A673 (cell line): ENCODE measurements around the gene ZNF746. TPM values are rescaled to one million over a fixed set of nuclear protein-coding genes. Genes with fewer than 3 reads are reported as not detected.

Experiments
- BruUV-seq: library from RNA; stranded (reverse); fragments of 400-500 nt; replicated peaks from 2 replicates; lab custom pipeline; 2021; lab: Mats Ljungman, UMichigan
- CTCF ChIA-PET: fragments of 300-600 bp; sonication (Branson Sonifier 250); formaldehyde crosslinking; loops from one replicate; lab custom pipeline; 2022; ENCODE audit warnings: antibody characterized with exemption; lab: Charles Lee
- POLR2A ChIA-PET: fragments of 300-600 bp; sonication (Branson Sonifier 250); formaldehyde crosslinking; loops from one replicate; lab custom pipeline; 2022; ENCODE audit warnings: antibody characterized with exemption; ENCODE audit not compliant: low non-redundant PET; lab: Charles Lee
- DNase-seq: peaks from one replicate; pipeline ENCODE4 v3.0.0-alpha.2; 2015; ENCODE audit warnings: low spot score
- H3K27ac ChIP-seq: fragments of 200-600 bp; sonication (generic); 2 replicates; pipeline ENCODE4 v1.5.1; 2016; ENCODE audit warnings: mixed run types, low read depth, mild to moderate bottlenecking, mixed read lengths, antibody characterized with exemption, low read length; ENCODE audit not compliant: poor library complexity, severe bottlenecking
- H3K27me3 ChIP-seq: fragments of 200-600 bp; sonication (generic); replicated peaks from 2 replicates; pipeline ENCODE4 v1.6.1; 2017; ENCODE audit warnings: mixed run types, low read depth, mild to moderate bottlenecking, mixed read lengths, antibody characterized with exemption, low read length; ENCODE audit not compliant: insufficient read depth, poor library complexity
- H3K36me3 ChIP-seq: fragments of 200-600 bp; sonication (generic); 2 replicates; pipeline ENCODE4 v1.6.1; 2016; ENCODE audit warnings: mixed run types, mild to moderate bottlenecking, mixed read lengths, antibody characterized with exemption, low read length; ENCODE audit not compliant: insufficient read depth, poor library complexity, severe bottlenecking
- H3K4me1 ChIP-seq: fragments of 200-600 bp; sonication (generic); 2 replicates; pipeline ENCODE4 v1.6.1; 2017; ENCODE audit warnings: mixed run types, mild to moderate bottlenecking, mixed read lengths, antibody characterized with exemption, low read length; ENCODE audit not compliant: insufficient read depth, poor library complexity, severe bottlenecking
- H3K4me3 ChIP-seq: fragments of 200-600 bp; sonication (generic); 2 replicates; pipeline ENCODE4 v1.5.1; 2016; ENCODE audit warnings: low read depth, mixed run types, mild to moderate bottlenecking, mixed read lengths, low read length; ENCODE audit not compliant: poor library complexity, severe bottlenecking
- H3K9me3 ChIP-seq: fragments of 200-600 bp; sonication (generic); 2 replicates; pipeline ENCODE4 v1.6.1; 2016; ENCODE audit warnings: mixed run types, low read depth, mild to moderate bottlenecking, mixed read lengths, antibody characterized with exemption, low read length; ENCODE audit not compliant: poor library complexity, severe bottlenecking
- EZH2 ChIP-seq: fragments of 200-600 bp; sonication (generic); IDR thresholded peaks from 2 replicates; pipeline ENCODE4 v1.6.1; 2017; ENCODE audit warnings: borderline replicate concordance, low read depth, mild to moderate bottlenecking, mixed read lengths, antibody characterized with exemption, low read length; ENCODE audit not compliant: poor library complexity, severe bottlenecking
- intact Hi-C: fragments of 100-400 bp; cut with micrococcal nuclease; formaldehyde crosslinking; loops from one replicate; pipeline ENCODE4 v1.10.0; 2022; ENCODE audit not compliant: unreplicated experiment
- total RNA-seq: library from RNA; stranded (reverse); gene quantifications from 2 replicates; pipeline ENCODE4 v1.2.3, GENCODE V29; 2021
- TF ChIP-seq, protein P1 (sequence below): fragments of 300-800, 200-600 bp; sonication (generic); conservative IDR thresholded peaks from 2 replicates; pipeline ENCODE4 v1.5.1; 2017; ENCODE audit warnings: low read depth, mild to moderate bottlenecking, antibody characterized with exemption, low read length, moderate library complexity, mixed read lengths

Gene ZNF746
- total RNA-seq, 1 experiment from 2014 or later: 22.5 TPM

DNA sequence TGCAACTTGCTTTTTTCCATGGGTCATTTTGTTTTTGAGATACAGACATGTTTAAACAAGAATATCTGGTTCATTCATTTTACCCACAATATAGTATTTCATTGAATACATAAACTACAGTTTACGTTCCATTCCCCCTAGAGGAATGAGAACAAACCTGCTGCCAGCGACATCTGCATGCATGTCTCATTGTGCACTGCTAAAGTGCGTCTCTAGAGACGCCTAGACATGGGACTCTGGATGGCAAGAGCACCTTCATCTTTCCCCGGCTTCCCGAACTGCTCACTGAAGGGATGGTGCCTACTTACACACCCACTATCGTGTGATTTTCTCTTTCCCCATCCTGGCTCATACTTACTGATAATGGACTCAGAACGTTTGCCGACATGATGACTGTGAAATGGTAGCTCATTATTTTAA, 35.5 kb downstream of the ZNF746 start:
- DNase-seq: no peak
- BruUV-seq: no TSS peak
- ChIA-PET CTCF (no interaction called here), POLR2A (no interaction called here)
- H3K27ac ChIP-seq: no peak overlapping the region
- peaks cover 19% of the 10 kb centered on the region for H3K4me1 ChIP-seq
- no peaks in the 10 kb centered on the region for H3K27me3 ChIP-seq
- H3K9me3 ChIP-seq: peaks cover 6% of the 10 kb centered on the region
- intact Hi-C loops: no loop called here
- H3K4me3 ChIP-seq: no peak overlapping the region
- TF ChIP-seq EZH2: no peak
- TF ChIP-seq, protein P1, sequence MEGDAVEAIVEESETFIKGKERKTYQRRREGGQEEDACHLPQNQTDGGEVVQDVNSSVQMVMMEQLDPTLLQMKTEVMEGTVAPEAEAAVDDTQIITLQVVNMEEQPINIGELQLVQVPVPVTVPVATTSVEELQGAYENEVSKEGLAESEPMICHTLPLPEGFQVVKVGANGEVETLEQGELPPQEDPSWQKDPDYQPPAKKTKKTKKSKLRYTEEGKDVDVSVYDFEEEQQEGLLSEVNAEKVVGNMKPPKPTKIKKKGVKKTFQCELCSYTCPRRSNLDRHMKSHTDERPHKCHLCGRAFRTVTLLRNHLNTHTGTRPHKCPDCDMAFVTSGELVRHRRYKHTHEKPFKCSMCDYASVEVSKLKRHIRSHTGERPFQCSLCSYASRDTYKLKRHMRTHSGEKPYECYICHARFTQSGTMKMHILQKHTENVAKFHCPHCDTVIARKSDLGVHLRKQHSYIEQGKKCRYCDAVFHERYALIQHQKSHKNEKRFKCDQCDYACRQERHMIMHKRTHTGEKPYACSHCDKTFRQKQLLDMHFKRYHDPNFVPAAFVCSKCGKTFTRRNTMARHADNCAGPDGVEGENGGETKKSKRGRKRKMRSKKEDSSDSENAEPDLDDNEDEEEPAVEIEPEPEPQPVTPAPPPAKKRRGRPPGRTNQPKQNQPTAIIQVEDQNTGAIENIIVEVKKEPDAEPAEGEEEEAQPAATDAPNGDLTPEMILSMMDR: no peak
- H3K36me3 ChIP-seq: no peaks in the 10 kb centered on the region

GRCh38 chr7:149460493-149461277, 36.9 kb downstream of the ZNF746 start, which contains the start of gene ZNF777:
ZNF777 (minus strand) TSS chr7:149461062; CDS start chr7:149456022, 5,040 bp downstream.
- Histone ChIP-seq H3K27ac (peak within 1 kb of the TSS; percentile 77), H3K4me3 (peak within 1 kb of the TSS; percentile 74), H3K9me3 (no peaks in the 10 kb centered on the region), H3K27me3 (no peaks in the 10 kb centered on the region), H3K4me1 (peaks cover 19% of the 10 kb centered on the region), H3K36me3 (peaks cover 4% of the 10 kb centered on the region)
- POLR2A ChIA-PET: no interaction called here
- BruUV-seq: no TSS peak
- intact Hi-C loops: no loop called here
- TF ChIP-seq, protein P1: peak; percentile 58
- no peak for TF ChIP-seq EZH2
- CTCF ChIA-PET: interaction anchor here (1.3 kb wide), 1 partner anchor 199 kb away, joined by 4 read pairs; the partner anchor contains the start of gene ZNF783
- DNase-seq: peak; percentile 91

- H3K27me3 ChIP-seq: no peaks in the 10 kb centered on the region
Measured at GRCh38 chr7:149459540-149460452, 37.8 kb downstream of the ZNF746 start.

More at GRCh38 chr7:149459540-149460452, 37.8 kb downstream of the ZNF746 start:
- intact Hi-C loops: no loop called here
- H3K36me3 ChIP-seq: peaks cover 7% of the 10 kb centered on the region
- peaks cover 19% of the 10 kb centered on the region for H3K4me1 ChIP-seq
- peak; percentile 37 for DNase-seq
- H3K4me3 ChIP-seq: peak overlapping the region; percentile 74
- ChIA-PET POLR2A (no interaction called here), CTCF (interaction anchor here (1.3 kb wide), 1 partner anchor 198 kb away, joined by 4 read pairs; the partner anchor contains the start of gene ZNF783)
- H3K9me3 ChIP-seq: no peaks in the 10 kb centered on the region
- peak overlapping the region; percentile 57 for H3K27ac ChIP-seq
- no TSS peak for BruUV-seq
- TF ChIP-seq EZH2: no peak
- TF ChIP-seq, protein P1: no peak
